ENCODE data around the gene SNAPC2.

GRCh38 chr19:7905268-7905667, 14.9 kb upstream of the SNAPC2 start:
- TF ChIP-seq POLR2AphosphoS5 (IDR thresholded peaks at IDR 0.05; ENCODE audit: low read depth), result no peak
- no peak for TF ChIP-seq CTCF (IDR thresholded peaks at IDR 0.05; ENCODE audit: insufficient read depth, low read length)
- no peak for TF ChIP-seq GABPA (IDR thresholded peaks at IDR 0.05; ENCODE audit: low read depth)

Data from HL-60 (cell line).